Hepatocyte (in vitro differentiated cells): ENCODE data around the gene CCL17. TPM values are rescaled to one million over a fixed set of nuclear protein-coding genes. Genes with fewer than 3 reads are reported as not detected.

ENCODE experiments used
- DNase-seq: peaks from one replicate; pipeline ENCODE4 v3.0.0-alpha.2; 2016; ENCODE audit warnings: low spot score
- H2AFZ ChIP-seq: fragments of 200-600 bp; sonication (generic); 2 replicates; pipeline ENCODE4 v1.6.0; 2016; ENCODE audit warnings: antibody characterized with exemption, mild to moderate bottlenecking
- H3K27ac ChIP-seq: fragments of 200-600 bp; sonication (generic); 2 replicates; pipeline ENCODE4 v1.5.1; 2016; ENCODE audit warnings: mild to moderate bottlenecking
- H3K27me3 ChIP-seq: fragments of 200-600 bp; sonication (generic); 2 replicates; pipeline ENCODE4 v1.6.1; 2016
- H3K36me3 ChIP-seq: fragments of 200-600 bp; sonication (generic); replicated peaks from 2 replicates; pipeline ENCODE4 v1.5.1; 2016; ENCODE audit warnings: low read depth; ENCODE audit not compliant: insufficient read depth
- H3K4me1 ChIP-seq: fragments of 200-600 bp; sonication (generic); 2 replicates; pipeline ENCODE4 v1.5.1; 2016; ENCODE audit warnings: mild to moderate bottlenecking, moderate library complexity; ENCODE audit not compliant: insufficient read depth
- H3K4me2 ChIP-seq: fragments of 200-600 bp; sonication (generic); 2 replicates; pipeline ENCODE4 v1.6.0; 2016
- H3K4me3 ChIP-seq: fragments of 200-600 bp; sonication (generic); 2 replicates; pipeline ENCODE4 v1.5.1; 2016; ENCODE audit warnings: mild to moderate bottlenecking
- H3K79me2 ChIP-seq: fragments of 200-600 bp; sonication (generic); 2 replicates; pipeline ENCODE4 v1.6.0; 2017; ENCODE audit warnings: mild to moderate bottlenecking
- H3K9me2 ChIP-seq: fragments of 200-600 bp; sonication (generic); replicated peaks from 2 replicates; pipeline ENCODE4 v1.6.0; 2017; ENCODE audit warnings: mild to moderate bottlenecking; ENCODE audit not compliant: insufficient read depth
- H3K9me3 ChIP-seq: fragments of 200-600 bp; sonication (generic); 2 replicates; pipeline ENCODE4 v1.5.1; 2016; ENCODE audit warnings: low read depth, mild to moderate bottlenecking
- H4K20me1 ChIP-seq: fragments of 200-600 bp; sonication (generic); 2 replicates; pipeline ENCODE4 v1.6.0; 2016; ENCODE audit warnings: mild to moderate bottlenecking; ENCODE audit not compliant: insufficient read depth, poor library complexity, severe bottlenecking
- CTCF ChIP-seq: fragments of 200-600 bp; sonication (generic); IDR thresholded peaks from 2 replicates; pipeline ENCODE4 v1.5.1; 2016; ENCODE audit warnings: antibody characterized with exemption, mild to moderate bottlenecking; ENCODE audit not compliant: poor library complexity
- EZH2 ChIP-seq: fragments of 200-600 bp; sonication (generic); IDR thresholded peaks from 2 replicates; pipeline ENCODE4 v1.6.1; 2016; ENCODE audit warnings: antibody characterized with exemption, mild to moderate bottlenecking, borderline replicate concordance
- EZH2phosphoT487 ChIP-seq: fragments of 200-600 bp; sonication (generic); IDR thresholded peaks from one replicate; pipeline ENCODE4 v1.6.1; 2018; ENCODE audit warnings: antibody characterized with exemption, mild to moderate bottlenecking, low read depth, moderate library complexity; ENCODE audit not compliant: unreplicated experiment, severe bottlenecking
- WGBS: methylation state at CpG from one replicate; pipeline ENCODE4 v1.1.6; 2016; ENCODE audit warnings: low lambda C conversion rate; ENCODE audit errors: missing lambda C conversion rate; 5-methylcytosine and 5-hydroxymethylcytosine counted together
- polyA plus RNA-seq: library from polyadenylated mRNA; unstranded; fragments of >200 nt; fragmentation: Nextera tagmentation; extraction: Ambion mirVana; gene quantifications from 2 replicates; pipeline ENCODE4 v1.2.1, GENCODE V29; 2016
- total RNA-seq: library from RNA; depleted of rRNA; stranded (reverse); fragments of >200 nt; gene quantifications from 2 replicates; pipeline ENCODE4 v1.2.3, GENCODE V29; 2014

CCL17 gene
- total and polyA plus RNA-seq, 2 experiments from 2014 or later: not detected

DNA sequence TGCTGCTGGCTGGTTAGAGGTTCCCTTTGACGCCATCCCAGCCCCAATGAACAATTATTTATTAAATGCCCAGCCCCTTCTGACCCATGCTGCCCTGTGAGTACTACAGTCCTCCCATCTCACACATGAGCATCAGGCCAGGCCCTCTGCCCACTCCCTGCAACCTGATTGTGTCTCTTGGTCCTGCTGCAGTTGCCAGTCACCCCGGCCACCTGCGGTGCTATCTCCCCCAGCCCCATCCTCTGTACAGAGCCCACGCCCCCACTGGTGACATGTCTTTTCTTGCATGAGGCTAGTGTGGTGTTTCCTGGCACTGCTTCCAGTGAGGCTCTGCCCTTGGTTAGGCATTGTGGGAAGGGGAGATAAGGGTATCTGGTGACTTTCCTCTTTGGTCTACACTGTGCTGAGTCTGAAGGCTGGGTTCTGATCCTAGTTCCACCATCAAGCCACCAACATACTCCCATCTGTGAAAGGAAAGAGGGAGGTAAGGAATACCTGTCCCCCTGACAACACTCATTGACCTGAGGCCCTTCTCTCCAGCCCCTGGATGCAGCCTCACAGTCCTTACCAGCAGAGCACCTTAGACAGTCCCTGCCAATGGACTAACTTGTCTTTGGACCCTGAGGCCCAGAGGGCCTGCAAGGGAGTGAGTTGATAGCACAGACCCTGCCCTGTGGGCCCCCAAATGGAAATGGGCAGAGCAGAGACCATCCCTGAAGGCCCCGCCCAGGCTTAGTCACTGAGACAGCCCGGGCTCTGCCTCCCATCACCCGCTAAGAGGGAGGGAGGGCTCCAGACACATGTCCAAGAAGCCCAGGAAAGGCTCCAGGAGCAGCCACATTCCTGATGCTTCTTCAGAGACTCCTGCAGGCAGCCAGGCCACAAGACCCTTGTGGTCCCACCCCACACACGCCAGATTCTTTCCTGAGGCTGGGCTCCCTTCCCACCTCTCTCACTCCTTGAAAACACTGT is 21.0 kb upstream of the CCL17 start:
- no peaks in the 10 kb centered on the region for H4K20me1 ChIP-seq
- TF ChIP-seq CTCF (no peak), EZH2phosphoT487 (no peak), EZH2 (no peak)
- H3K27ac ChIP-seq: peak overlapping the region; percentile 67
- no peaks in the 10 kb centered on the region for H3K9me3 ChIP-seq
- no peaks in the 10 kb centered on the region for H3K27me3 ChIP-seq
- peak; percentile 80 for DNase-seq
- H2AFZ ChIP-seq: no peak overlapping the region
- H3K4me3 ChIP-seq: no peak overlapping the region
- no peaks in the 10 kb centered on the region for H3K9me2 ChIP-seq
- H3K79me2 ChIP-seq: no peaks in the 10 kb centered on the region
- WGBS: 60% methylated on average over 8 of the region's 8 CpGs
- no peaks in the 10 kb centered on the region for H3K36me3 ChIP-seq
- peaks cover 18% of the 10 kb centered on the region for H3K4me1 ChIP-seq
- H3K4me2 ChIP-seq: no peak overlapping the region

- Histone ChIP-seq H3K79me2 (no peaks in the 10 kb centered on the region), H3K27me3 (no peaks in the 10 kb centered on the region), H3K36me3 (no peaks in the 10 kb centered on the region), H3K4me3 (no peak overlapping the region), H3K4me2 (no peak overlapping the region), H3K9me2 (no peaks in the 10 kb centered on the region), H3K9me3 (no peaks in the 10 kb centered on the region), H2AFZ (no peak overlapping the region), H4K20me1 (no peaks in the 10 kb centered on the region), H3K27ac (peak overlapping the region; percentile 67), H3K4me1 (peaks cover 18% of the 10 kb centered on the region)
- no peak for DNase-seq
- no peak for TF ChIP-seq EZH2
- no peak for TF ChIP-seq EZH2phosphoT487
- no peak for TF ChIP-seq CTCF
- 87% methylated on average over 11 of the region's 11 CpGs for WGBS
Observed at GRCh38 chr16:57384248-57385070, 20.1 kb upstream of the CCL17 start.

DNA sequence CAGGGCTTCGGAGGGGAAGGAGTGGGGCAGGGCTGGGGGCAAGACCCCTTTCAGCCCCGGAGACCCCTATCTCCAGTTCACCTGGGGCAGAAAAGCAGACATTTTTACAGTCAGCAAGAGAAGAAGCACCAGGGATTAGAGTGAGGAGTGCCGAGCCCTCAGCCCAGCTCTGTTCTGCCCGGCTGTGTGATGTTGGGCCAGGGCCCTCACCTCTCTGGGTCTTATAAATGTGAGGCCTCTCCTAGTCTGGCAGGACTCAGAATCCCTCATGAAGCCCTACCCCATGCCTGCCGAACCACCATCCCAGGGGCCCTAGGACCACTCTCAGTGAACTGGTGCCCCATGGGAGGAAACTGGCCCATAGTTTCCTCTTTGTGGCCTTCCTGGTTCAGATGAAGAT is 19.5 kb upstream of the CCL17 start:
- Histone ChIP-seq H3K9me3 (no peaks in the 10 kb centered on the region), H3K27ac (no peak overlapping the region), H4K20me1 (no peaks in the 10 kb centered on the region), H3K79me2 (no peaks in the 10 kb centered on the region), H2AFZ (no peak overlapping the region), H3K4me3 (no peak overlapping the region), H3K9me2 (no peaks in the 10 kb centered on the region), H3K4me2 (no peak overlapping the region), H3K4me1 (peaks cover 18% of the 10 kb centered on the region), H3K27me3 (no peaks in the 10 kb centered on the region), H3K36me3 (no peaks in the 10 kb centered on the region)
- no peak for TF ChIP-seq EZH2phosphoT487
- no peak for TF ChIP-seq EZH2
- TF ChIP-seq CTCF: no peak
- 88% methylated on average over 5 of the region's 5 CpGs for WGBS
- no peak for DNase-seq
